Epithelial cell of umbilical artery (primary cell): ENCODE results near the gene ALOX12. TPM values are rescaled to one million over a fixed set of nuclear protein-coding genes. Genes with fewer than 3 reads are reported as not detected.

Experiments used
- total RNA-seq: library from RNA; depleted of rRNA; stranded (reverse); fragments of >200 nt; gene quantifications from 2 replicates; pipeline ENCODE4 v1.2.3, GENCODE V29; 2014

ALOX12 gene, protein sequence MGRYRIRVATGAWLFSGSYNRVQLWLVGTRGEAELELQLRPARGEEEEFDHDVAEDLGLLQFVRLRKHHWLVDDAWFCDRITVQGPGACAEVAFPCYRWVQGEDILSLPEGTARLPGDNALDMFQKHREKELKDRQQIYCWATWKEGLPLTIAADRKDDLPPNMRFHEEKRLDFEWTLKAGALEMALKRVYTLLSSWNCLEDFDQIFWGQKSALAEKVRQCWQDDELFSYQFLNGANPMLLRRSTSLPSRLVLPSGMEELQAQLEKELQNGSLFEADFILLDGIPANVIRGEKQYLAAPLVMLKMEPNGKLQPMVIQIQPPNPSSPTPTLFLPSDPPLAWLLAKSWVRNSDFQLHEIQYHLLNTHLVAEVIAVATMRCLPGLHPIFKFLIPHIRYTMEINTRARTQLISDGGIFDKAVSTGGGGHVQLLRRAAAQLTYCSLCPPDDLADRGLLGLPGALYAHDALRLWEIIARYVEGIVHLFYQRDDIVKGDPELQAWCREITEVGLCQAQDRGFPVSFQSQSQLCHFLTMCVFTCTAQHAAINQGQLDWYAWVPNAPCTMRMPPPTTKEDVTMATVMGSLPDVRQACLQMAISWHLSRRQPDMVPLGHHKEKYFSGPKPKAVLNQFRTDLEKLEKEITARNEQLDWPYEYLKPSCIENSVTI
- total RNA-seq: not detected in 2 replicates

DNA sequence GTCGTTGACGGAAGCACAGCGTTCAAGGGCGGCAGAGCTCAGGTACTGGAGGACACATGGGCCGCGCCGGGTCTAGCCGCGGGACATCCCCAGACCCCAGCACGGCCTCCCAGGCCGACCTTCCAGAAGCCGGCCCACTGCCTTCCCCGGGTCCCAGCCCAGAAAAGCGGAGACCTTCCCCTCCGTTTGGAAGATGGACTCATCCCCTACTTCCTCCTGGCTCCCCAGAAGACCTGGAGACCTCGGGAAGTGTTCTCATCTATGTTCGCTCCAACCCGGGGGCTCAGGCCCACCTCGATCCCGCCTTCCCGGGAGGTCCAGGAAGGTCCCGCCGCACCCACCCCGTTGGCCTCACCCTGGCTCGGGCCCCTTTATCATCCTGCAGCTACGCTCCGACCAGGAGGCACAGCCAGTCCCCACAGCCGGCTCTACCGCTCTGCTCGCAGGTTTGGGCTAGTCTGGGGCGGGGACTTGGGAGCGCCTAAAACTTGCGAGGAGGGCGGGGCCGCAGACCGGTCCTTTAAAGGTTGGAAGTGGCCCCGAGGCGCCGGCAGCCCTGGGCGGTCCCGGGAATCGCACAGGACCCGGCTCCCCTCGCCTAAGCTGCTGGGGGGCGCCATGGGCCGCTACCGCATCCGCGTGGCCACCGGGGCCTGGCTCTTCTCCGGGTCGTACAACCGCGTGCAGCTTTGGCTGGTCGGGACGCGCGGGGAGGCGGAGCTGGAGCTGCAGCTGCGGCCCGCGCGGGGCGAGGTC lies at the start of gene ALOX12:
Gene ALOX12, plus strand, starts transcription at position 550 of the 756 bp plus-strand sequence. Its CDS starts 69 bp downstream, at position 619.

DNA sequence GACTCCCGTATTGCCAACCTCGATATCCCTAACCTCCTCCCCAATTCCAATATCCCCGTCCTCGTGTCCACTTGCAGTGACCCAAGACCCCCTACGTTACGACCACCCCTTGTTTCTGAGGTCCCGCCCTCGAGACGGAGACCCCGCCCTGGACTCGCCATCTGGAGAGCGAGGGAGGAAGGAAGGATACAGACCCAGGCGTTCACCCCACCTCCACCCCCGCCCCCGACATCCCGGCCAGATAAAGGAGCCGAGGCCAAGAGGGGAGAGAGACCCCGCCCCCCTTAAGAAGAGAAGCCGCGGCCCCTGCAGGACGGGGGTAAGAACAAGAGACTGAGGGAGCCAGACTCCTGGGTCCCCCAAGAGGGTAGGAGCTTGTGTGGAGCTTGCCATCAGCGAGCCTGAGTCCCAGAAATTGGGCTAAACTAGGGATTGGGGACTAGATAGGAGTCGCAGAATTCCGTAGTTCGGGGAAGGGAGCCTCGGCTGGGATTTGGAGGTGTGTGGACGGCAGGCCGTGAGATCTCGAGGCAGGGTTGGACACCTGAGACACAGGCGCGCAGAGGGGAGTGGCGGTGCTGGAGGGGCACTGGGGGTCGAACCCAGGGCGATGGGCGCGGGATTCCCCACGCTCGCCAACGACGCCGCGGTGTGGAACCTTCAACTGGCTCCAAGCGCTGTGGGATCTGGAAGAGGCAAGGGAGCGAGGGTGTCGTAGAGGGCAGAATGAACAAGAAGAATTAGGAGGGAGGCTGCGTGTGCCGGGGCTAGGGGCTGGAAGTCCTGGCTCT lies 27.1 kb downstream of the ALOX12 start, which contains the start of gene BCL6B:
Gene BCL6B, plus strand, starts transcription at position 270 of the 791 bp plus-strand sequence. CDS start 622 bp downstream, outside the sequence.

GRCh38 chr17:7035591-7036368 lies 39.9 kb downstream of the ALOX12 start, which contains the start of gene SLC16A13:
SLC16A13 (plus strand) TSS chr17:7036015; CDS start chr17:7036383, 368 bp downstream.

DNA sequence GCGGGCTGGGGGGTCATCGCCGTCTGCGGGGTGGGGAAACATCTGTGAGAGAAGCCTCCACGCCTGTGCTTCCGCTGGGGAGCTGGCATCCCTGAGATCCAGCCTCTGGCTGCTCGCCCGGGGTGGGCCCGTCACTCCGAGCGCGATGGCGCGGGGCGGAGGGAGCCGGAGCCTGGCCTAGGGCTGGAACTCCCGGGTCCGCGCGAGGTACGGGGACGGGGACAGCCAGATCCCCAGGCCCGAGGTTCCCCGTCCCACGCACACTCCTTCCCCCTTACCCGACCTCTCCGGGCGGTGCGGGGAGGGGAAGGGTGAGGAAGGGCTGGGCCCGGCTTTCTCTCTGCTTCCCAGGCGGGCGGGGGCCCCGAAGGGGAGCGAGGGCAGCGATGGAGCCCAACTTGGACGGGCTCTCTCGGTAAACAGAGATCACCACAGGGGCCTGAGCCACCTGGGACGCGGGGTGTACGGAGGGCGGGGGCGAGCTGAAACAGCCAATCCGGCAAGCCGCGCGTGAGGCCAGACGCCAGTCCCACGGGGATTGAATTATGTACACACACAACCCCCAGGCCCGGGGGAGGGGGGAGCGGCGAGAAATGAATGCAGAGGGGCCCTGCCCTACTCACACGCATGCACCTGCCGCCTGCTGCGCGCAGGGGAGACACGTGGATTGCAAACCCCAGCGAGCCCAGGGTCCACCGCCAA lies 47.8 kb downstream of the ALOX12 start, which contains the start of gene SLC16A11:
Gene SLC16A11, minus strand, starts transcription at position 596 of the 702 bp plus-strand sequence. Its CDS starts 579 bp downstream, at position 17.

Other genes starting within 250 kb of the ALOX12 start
- 12.3 and 129 TPM in 2 replicates for gene XAF1, start 240.0 kb upstream of the ALOX12 start, total RNA-seq
- gene FBXO39, start 219.8 kb upstream of the ALOX12 start, total RNA-seq: 0.61 and 3.2 TPM in 2 replicates
- not detected in 2 replicates for gene TEKT1, start 164.3 kb upstream of the ALOX12 start, total RNA-seq
- 13.0 and 49.7 TPM in 2 replicates for gene RNASEK, start 16.6 kb downstream of the ALOX12 start, total RNA-seq
- 107 and 156 TPM in 2 replicates for gene BCL6B, start 27.0 kb downstream of the ALOX12 start, total RNA-seq
- 0.97 and 1.8 TPM in 2 replicates for gene SLC16A13, start 40.0 kb downstream of the ALOX12 start, total RNA-seq
- gene SLC16A11, start 48.0 kb downstream of the ALOX12 start, total RNA-seq: 0.32 and 0.46 TPM in 2 replicates
- 0.15 TPM in 1 of 2 replicates, not detected in the other for gene CLEC10A, start 84.2 kb downstream of the ALOX12 start, total RNA-seq
- not detected in 2 replicates for gene ASGR2, start 118.8 kb downstream of the ALOX12 start, total RNA-seq
- 5.5 and 9.1 TPM in 2 replicates for gene ASGR1, start 183.3 kb downstream of the ALOX12 start, total RNA-seq
- 7.8 and 10.4 TPM in 2 replicates for gene DLG4, start 223.8 kb downstream of the ALOX12 start, total RNA-seq
- 164 and 179 TPM in 2 replicates for gene ACADVL, start 223.9 kb downstream of the ALOX12 start, total RNA-seq
- 36.1 and 40.6 TPM in 2 replicates for gene DVL2, start 238.5 kb downstream of the ALOX12 start, total RNA-seq
- gene PHF23, start 243.4 kb downstream of the ALOX12 start, total RNA-seq: 39.7 and 43.9 TPM in 2 replicates
- gene GABARAP, start 246.4 kb downstream of the ALOX12 start, total RNA-seq: 52.1 and 157 TPM in 2 replicates